ENCODE results near the gene HRNR. TPM values are rescaled to one million over a fixed set of nuclear protein-coding genes. Genes with fewer than 3 reads are reported as not detected.

HRNR gene
- total and polyA plus RNA-seq, 8 donors: 0.45 TPM; not detected in 7

- no peak overlapping the region for H3K4me3 ChIP-seq
- H3K27ac ChIP-seq: no peak overlapping the region
- no peaks in the 10 kb centered on the region for H3K9me3 ChIP-seq
- TF ChIP-seq POLR2A (IDR thresholded peaks at IDR 0.05): no peak
- no peak for TF ChIP-seq POLR2AphosphoS5 (IDR thresholded peaks at IDR 0.05)
- no peak for TF ChIP-seq EP300 (IDR thresholded peaks at IDR 0.05)
- no peak for TF ChIP-seq CTCF (IDR thresholded peaks at IDR 0.05)
- no peak for DNase-seq
- no peaks in the 10 kb centered on the region for H3K4me1 ChIP-seq
- intact Hi-C loops (cut with DNase I; ENCODE audit: low total_unique reads): no loop called here
- no peaks in the 10 kb centered on the region for H3K27me3 ChIP-seq
- H3K36me3 ChIP-seq: no peaks in the 10 kb centered on the region
Observed at GRCh38 chr1:152198982-152199381, 25.0 kb downstream of the HRNR start.

GRCh38 chr1:152197361-152197941 is 26.5 kb downstream of the HRNR start:
- H3K27me3 ChIP-seq: no peaks in the 10 kb centered on the region
- H3K36me3 ChIP-seq: no peaks in the 10 kb centered on the region
- H3K27ac ChIP-seq: no peak overlapping the region
- H3K4me3 ChIP-seq: no peak overlapping the region
- DNase-seq: no peak
- intact Hi-C loops (cut with DNase I; ENCODE audit: low total_unique reads): no loop called here
- H3K9me3 ChIP-seq: no peaks in the 10 kb centered on the region
- no peak for TF ChIP-seq CTCF (IDR thresholded peaks at IDR 0.05)
- TF ChIP-seq POLR2AphosphoS5 (IDR thresholded peaks at IDR 0.05): no peak
- no peak for TF ChIP-seq POLR2A (IDR thresholded peaks at IDR 0.05)
- TF ChIP-seq EP300 (IDR thresholded peaks at IDR 0.05): no peak
- no peaks in the 10 kb centered on the region for H3K4me1 ChIP-seq

GRCh38 chr1:152191711-152192110 is 32.3 kb downstream of the HRNR start:
- DNase-seq: no peak
- Histone ChIP-seq H3K27ac (no peak overlapping the region), H3K4me3 (no peak overlapping the region), H3K27me3 (peaks cover 0 to 11% (median 5%) of the 10 kb centered on the region in 3 donors), H3K4me1 (peaks cover 0 to 28% (median 14%) of the 10 kb centered on the region in 4 donors), H3K36me3 (no peaks in the 10 kb centered on the region), H3K9me3 (no peaks in the 10 kb centered on the region)
- no peak for TF ChIP-seq POLR2A (IDR thresholded peaks at IDR 0.05)
- TF ChIP-seq POLR2AphosphoS5 (IDR thresholded peaks at IDR 0.05): no peak
- no peak for TF ChIP-seq EP300 (IDR thresholded peaks at IDR 0.05)
- no peak for TF ChIP-seq CTCF (IDR thresholded peaks at IDR 0.05)
- intact Hi-C loops (cut with DNase I; ENCODE audit: low total_unique reads): loop anchor here (5.0 kb wide), 1 partner anchor 266 kb away; no protein-coding TSS in a partner anchor

- peaks cover 0 to 11% (median 5%) of the 10 kb centered on the region in 3 donors for H3K27me3 ChIP-seq
- DNase-seq: no peak
- WGBS, 5 donors: 72 to 88% (median 87%) methylated on average over 5 of the region's 5 CpGs
- H3K36me3 ChIP-seq: no peaks in the 10 kb centered on the region
- H3K27ac ChIP-seq: no peak overlapping the region
- intact Hi-C loops (cut with DNase I; ENCODE audit: low total_unique reads): loop anchor here (5.0 kb wide), 1 partner anchor 266 kb away; no protein-coding TSS in a partner anchor
- TF ChIP-seq POLR2A (IDR thresholded peaks at IDR 0.05) (no peak), POLR2AphosphoS5 (IDR thresholded peaks at IDR 0.05) (no peak), CTCF (IDR thresholded peaks at IDR 0.05) (no peak)
- H3K4me1 ChIP-seq: peaks cover 0 to 28% (median 14%) of the 10 kb centered on the region in 4 donors
- H3K4me3 ChIP-seq: no peak overlapping the region
- no peaks in the 10 kb centered on the region for H3K9me3 ChIP-seq
Observed at GRCh38 chr1:152191260-152191659, 32.7 kb downstream of the HRNR start.
